ENCODE measurements around the gene FADS2.
"Not testable (repeated sequence)": the region's sequence is repeated elsewhere in the genome, so short reads cannot be mapped to it uniquely, and the experiment has no call there.

GRCh38 chr11:61882267-61882666 lies 54.2 kb downstream of the FADS2 start:
- not testable (repeated sequence) for TF ChIP-seq CTCF (conservative IDR thresholded peaks at IDR 0.05; ENCODE audit: low read depth, low read length); EZH2 (IDR thresholded peaks at IDR 0.05; ENCODE audit: borderline replicate concordance, low read depth, low read length, poor library complexity, severe bottlenecking)

All from A673 (cell line).